IMR-90 (cell line): ENCODE results near the gene MAPK11. TPM values are rescaled to one million over a fixed set of nuclear protein-coding genes. Genes with fewer than 3 reads are reported as not detected.

Source experiments
- ATAC-seq: fragments of 200-7000 bp; cut with Tn5 transposase; 2 replicates; pipeline ENCODE4 v1.9.1; 2020; ENCODE audit warnings: low read depth, mild to moderate bottlenecking, moderate library complexity
- BruUV-seq: library from RNA; stranded (reverse); fragments of 400-500 nt; replicated peaks from 2 replicates; lab custom pipeline; 2021; lab: Mats Ljungman, UMichigan
- CTCF ChIA-PET: fragments of 300-600 bp; formaldehyde crosslinking; extraction: SDS; loops from one replicate; lab custom pipeline; 2021; ENCODE audit warnings: antibody characterized with exemption; lab: Yijun Ruan, JAX
- POLR2A ChIA-PET: fragments of 300-600 bp; sonication (Branson Sonifier 250); formaldehyde crosslinking; loops from one replicate; lab custom pipeline; 2022; ENCODE audit warnings: antibody characterized with exemption; ENCODE audit not compliant: unreplicated experiment; lab: Charles Lee
- DNase-seq: peaks from one replicate; pipeline ENCODE4 v3.0.0; 2013
- H2AFZ ChIP-seq: replicated peaks from 2 replicates; pipeline ENCODE3; 2013; ENCODE audit warnings: low read length, mild to moderate bottlenecking; ENCODE audit not compliant: poor library complexity
- H2AK5ac ChIP-seq: 2 replicates; pipeline ENCODE4 v1.6.1; 2013; ENCODE audit warnings: low read depth, low read length, inconsistent platforms
- H2AK9ac ChIP-seq: replicated peaks from 2 replicates; pipeline ENCODE3; 2013; ENCODE audit warnings: mild to moderate bottlenecking, low read depth, low read length, moderate library complexity; ENCODE audit not compliant: poor library complexity
- H2BK120ac ChIP-seq: 2 replicates; pipeline ENCODE4 v1.6.1; 2013; ENCODE audit warnings: low read depth, low read length, inconsistent platforms
- H2BK15ac ChIP-seq: 3 replicates; pipeline ENCODE4 v1.6.1; 2013; ENCODE audit warnings: low read depth, low read length, inconsistent platforms
- H2BK20ac ChIP-seq: 2 replicates; pipeline ENCODE4 v1.6.1; 2013; ENCODE audit warnings: low read depth, mild to moderate bottlenecking, inconsistent platforms, low read length, moderate library complexity
- H2BK5ac ChIP-seq: 2 replicates; pipeline ENCODE4 v1.6.1; 2013; ENCODE audit warnings: mild to moderate bottlenecking, low read depth, low read length, inconsistent platforms; ENCODE audit not compliant: poor library complexity, severe bottlenecking
- H3K14ac ChIP-seq: replicated peaks from 2 replicates; pipeline ENCODE4 v1.6.1; 2013; ENCODE audit warnings: low read depth, low read length, inconsistent platforms
- H3K18ac ChIP-seq: 2 replicates; pipeline ENCODE4 v1.6.1; 2013; ENCODE audit warnings: low read depth, low read length, control low read depth
- H3K23ac ChIP-seq: 2 replicates; pipeline ENCODE4 v1.6.1; 2013; ENCODE audit warnings: low read depth, low read length, inconsistent platforms
- H3K27ac ChIP-seq: 2 replicates; pipeline ENCODE4 v1.5.1; 2013; ENCODE audit warnings: mild to moderate bottlenecking, control low read depth, low read length; ENCODE audit not compliant: insufficient read depth
- H3K27me3 ChIP-seq: 2 replicates; pipeline ENCODE4 v1.6.1; 2013; ENCODE audit warnings: low read length; ENCODE audit not compliant: control insufficient read depth, insufficient read depth
- H3K36me3 ChIP-seq: 2 replicates; pipeline ENCODE4 v1.6.1; 2013; ENCODE audit warnings: low read length, mixed read lengths; ENCODE audit not compliant: control insufficient read depth, insufficient read depth
- H3K4ac ChIP-seq: 2 replicates; pipeline ENCODE4 v1.6.1; 2013; ENCODE audit warnings: low read depth, low read length, inconsistent platforms
- H3K4me1 ChIP-seq: 2 replicates; pipeline ENCODE4 v1.6.1; 2013; ENCODE audit warnings: low read length, mixed read lengths; ENCODE audit not compliant: control insufficient read depth, insufficient read depth
- H3K4me2 ChIP-seq: 2 replicates; pipeline ENCODE4 v1.6.1; 2013; ENCODE audit warnings: low read depth, mild to moderate bottlenecking, control low read depth, low read length, moderate library complexity
- H3K4me3 ChIP-seq: 2 replicates; pipeline ENCODE4 v1.5.1; 2013; ENCODE audit warnings: low read depth, mild to moderate bottlenecking, control low read depth, low read length, moderate library complexity; ENCODE audit not compliant: insufficient read depth
- H3K56ac ChIP-seq: 2 replicates; pipeline ENCODE4 v1.6.1; 2013; ENCODE audit warnings: low read length, inconsistent platforms; ENCODE audit not compliant: insufficient read depth; ENCODE audit errors: extremely low read depth
- H3K79me1 ChIP-seq, 2 experiments: 2 replicates each; pipeline ENCODE4 v1.6.1; 2013; ENCODE audit warnings: low read length in 2 of 2, inconsistent platforms in 1 of 2, low read depth in 1 of 2
- H3K9ac ChIP-seq: 2 replicates; pipeline ENCODE4 v1.6.1; 2013; ENCODE audit warnings: low read depth, low read length, control low read depth
- H3K9me1 ChIP-seq: 2 replicates; pipeline ENCODE4 v1.6.1; 2013; ENCODE audit warnings: low read length, inconsistent platforms; ENCODE audit not compliant: insufficient read depth
- H3K9me3 ChIP-seq: 2 replicates; pipeline ENCODE4 v1.6.1; 2013; ENCODE audit warnings: low read length; ENCODE audit not compliant: control insufficient read depth, insufficient read depth
- H4K20me1 ChIP-seq: 2 replicates; pipeline ENCODE4 v1.6.1; 2013; ENCODE audit warnings: low read length, inconsistent platforms; ENCODE audit not compliant: insufficient read depth
- H4K5ac ChIP-seq: 2 replicates; pipeline ENCODE4 v1.6.1; 2013; ENCODE audit warnings: mild to moderate bottlenecking, low read depth, low read length, control low read depth
- H4K8ac ChIP-seq, 2 experiments: 2 replicates each; pipeline ENCODE4 v1.6.1; 2013; ENCODE audit warnings: low read depth in 2 of 2, low read length in 2 of 2, control low read depth in 1 of 2, inconsistent platforms in 1 of 2
- H4K91ac ChIP-seq: 2 replicates; pipeline ENCODE4 v1.6.1; 2013; ENCODE audit warnings: low read depth, low read length, inconsistent platforms; ENCODE audit not compliant: insufficient read depth
- CTCF ChIP-seq: conservative IDR thresholded peaks from 2 replicates; pipeline ENCODE4 v1.5.1; 2012; ENCODE audit warnings: mild to moderate bottlenecking, low read depth, low read length, improper control_type of control experiment
- FOS ChIP-seq: fragments of 150-350 bp; IDR thresholded peaks from 2 replicates; pipeline ENCODE4 v1.6.1; 2016; ENCODE audit warnings: low read depth, low read length
- MAFK ChIP-seq: IDR thresholded peaks from 2 replicates; pipeline ENCODE4 v1.6.1; 2012; ENCODE audit warnings: low read depth, low read length, improper control_type of control experiment
- MAZ ChIP-seq: IDR thresholded peaks from 2 replicates; pipeline ENCODE4 v1.6.1; 2012; ENCODE audit warnings: low read depth, mild to moderate bottlenecking, low read length, improper control_type of control experiment, moderate library complexity, borderline replicate concordance
- MXI1 ChIP-seq: IDR thresholded peaks from 2 replicates; pipeline ENCODE4 v1.6.1; 2012; ENCODE audit warnings: low read depth, mild to moderate bottlenecking, low read length, moderate library complexity, borderline replicate concordance
- NFE2L2 ChIP-seq: fragments of 150-350 bp; IDR thresholded peaks from 2 replicates; pipeline ENCODE4 v1.6.1; 2016; ENCODE audit warnings: low read depth, mild to moderate bottlenecking, low read length
- RAD21 ChIP-seq: IDR thresholded peaks from 2 replicates; pipeline ENCODE4 v1.6.1; 2012; ENCODE audit warnings: low read length, improper control_type of control experiment
- RCOR1 ChIP-seq: IDR thresholded peaks from 2 replicates; pipeline ENCODE4 v1.6.1; 2012; ENCODE audit warnings: mild to moderate bottlenecking, low read length, improper control_type of control experiment; ENCODE audit not compliant: insufficient replicate concordance
- RFX5 ChIP-seq: IDR thresholded peaks from 2 replicates; pipeline ENCODE4 v1.8.0; 2012; ENCODE audit warnings: low read depth, mild to moderate bottlenecking, low read length, moderate library complexity
- SMC3 ChIP-seq: fragments of 150-350 bp; IDR thresholded peaks from 2 replicates; pipeline ENCODE4 v1.6.1; 2016; ENCODE audit warnings: low read depth, mild to moderate bottlenecking, antibody characterized with exemption, low read length, moderate library complexity
- WGBS, 2 experiments: methylation state at CpG; one replicate each; pipeline versions ENCODE4 v1.1.5 to v1.1.7; 2013; ENCODE audit warnings: missing lambda C conversion rate in 2 of 2; ENCODE audit not compliant: insufficient read length in 1 of 2; ENCODE audit errors: extremely low coverage in 2 of 2; 5-methylcytosine and 5-hydroxymethylcytosine counted together
- dilution Hi-C: fragments of 300-500 bp; cut with HindIII; formaldehyde crosslinking; loops from one replicate; pipeline ENCODE4 v1.14.3; 2018; ENCODE audit warnings: low sequenced_read_pairs; ENCODE audit not compliant: unreplicated experiment
- in situ Hi-C: fragments of 300-500 bp; cut with MboI; formaldehyde crosslinking; loops from 3 replicates; pipeline ENCODE4 v1.14.3; 2019; ENCODE audit warnings: low sequenced_read_pairs, inconsistent platforms, mixed read lengths
- intact Hi-C: fragments of 100-400 bp; cut with micrococcal nuclease; formaldehyde crosslinking; loops from 2 replicates; pipeline ENCODE4 v1.10.0; 2022
- polyA plus RNA-seq, 3 experiments: library from polyadenylated mRNA; depleted of rRNA; stranded (reverse); fragments of >200 nt; gene quantifications; 2 replicates each; pipeline ENCODE4 v1.2.3, GENCODE V29; 2012; ENCODE audit warnings: low replicate concordance in 1 of 3
- total RNA-seq: library from RNA; depleted of rRNA; stranded (reverse); fragments of >200 nt; gene quantifications from 2 replicates; pipeline ENCODE4 v1.2.3, GENCODE V29; 2012
- TF ChIP-seq, protein P1 (sequence below): fragments of 150-350 bp; IDR thresholded peaks from 2 replicates; pipeline ENCODE4 v1.6.1; 2016; ENCODE audit warnings: low read depth, mild to moderate bottlenecking, low read length, moderate library complexity, borderline replicate concordance

MAPK11 gene
- total and polyA plus RNA-seq, 2 of the 4 experiments (the other 2 are of a cell fraction): 8.1 to 14.4 TPM

- in situ Hi-C loops: loop anchor here (25.0 kb wide), 1 partner anchor 412 kb away; no protein-coding TSS in a partner anchor
- H3K56ac ChIP-seq: no peak overlapping the region
- DNase-seq (no peak), ATAC-seq (no peak)
- ChIA-PET CTCF (no interaction called here), POLR2A (no interaction called here)
- no peak overlapping the region for H3K18ac ChIP-seq
- TF ChIP-seq MXI1 (no peak), CTCF (no peak), FOS (no peak), RAD21 (no peak), MAFK (no peak), RCOR1 (no peak), MAZ (no peak), RFX5 (no peak), NFE2L2 (no peak), SMC3 (no peak)
- TF ChIP-seq, protein P1, sequence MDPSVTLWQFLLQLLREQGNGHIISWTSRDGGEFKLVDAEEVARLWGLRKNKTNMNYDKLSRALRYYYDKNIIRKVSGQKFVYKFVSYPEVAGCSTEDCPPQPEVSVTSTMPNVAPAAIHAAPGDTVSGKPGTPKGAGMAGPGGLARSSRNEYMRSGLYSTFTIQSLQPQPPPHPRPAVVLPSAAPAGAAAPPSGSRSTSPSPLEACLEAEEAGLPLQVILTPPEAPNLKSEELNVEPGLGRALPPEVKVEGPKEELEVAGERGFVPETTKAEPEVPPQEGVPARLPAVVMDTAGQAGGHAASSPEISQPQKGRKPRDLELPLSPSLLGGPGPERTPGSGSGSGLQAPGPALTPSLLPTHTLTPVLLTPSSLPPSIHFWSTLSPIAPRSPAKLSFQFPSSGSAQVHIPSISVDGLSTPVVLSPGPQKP: no peak
- no peak overlapping the region for H4K91ac ChIP-seq
- intact Hi-C loops: no loop called here
- peaks cover 4 to 17% of the 10 kb centered on the region in 2 experiments; a peak in 2 of 4 replicates for H3K79me1 ChIP-seq
- no peaks in the 10 kb centered on the region for H3K9me3 ChIP-seq
- dilution Hi-C loops: no loop called here
- no peaks in the 10 kb centered on the region for H3K27me3 ChIP-seq
- no peak overlapping the region for H2AFZ ChIP-seq
- no peak overlapping the region for H3K4me2 ChIP-seq
- BruUV-seq: no TSS peak
- H3K36me3 ChIP-seq: peaks cover 65% of the 10 kb centered on the region
- H3K4me1 ChIP-seq: no peaks in the 10 kb centered on the region
- H2AK5ac ChIP-seq: no peak overlapping the region
- H3K9me1 ChIP-seq: peaks cover 3% of the 10 kb centered on the region; the same call in 1 of the 2 replicates
- H3K27ac ChIP-seq: no peak overlapping the region
- no peak overlapping the region for H3K4me3 ChIP-seq
- no peak overlapping the region for H3K9ac ChIP-seq
- H4K5ac ChIP-seq: no peak overlapping the region
- no peak overlapping the region for H3K23ac ChIP-seq
- H2BK20ac ChIP-seq: no peak overlapping the region
- H4K20me1 ChIP-seq: peaks cover 12% of the 10 kb centered on the region
- 88% methylated on average over 8 of the region's 16 CpGs; no CpG with 5 or more reads in 1 of the 2 experiments for WGBS, 2 experiments
- no peak overlapping the region for H2AK9ac ChIP-seq
- no peak overlapping the region for H2BK5ac ChIP-seq
- H4K8ac ChIP-seq: no peak overlapping the region
- H2BK15ac ChIP-seq: no peak overlapping the region
- H3K4ac ChIP-seq: no peak overlapping the region
- H2BK120ac ChIP-seq: no peak overlapping the region
- H3K14ac ChIP-seq: no peak overlapping the region
Observed at GRCh38 chr22:50224071-50224470, 46.1 kb downstream of the MAPK11 start.
